Hepatocyte (in vitro differentiated cells): ENCODE results near the gene ACKR3. TPM values are rescaled to one million over a fixed set of nuclear protein-coding genes. Genes with fewer than 3 reads are reported as not detected.

Source experiments
- DNase-seq: peaks from one replicate; pipeline ENCODE4 v3.0.0-alpha.2; 2016; ENCODE audit warnings: low spot score
- H2AFZ ChIP-seq: fragments of 200-600 bp; sonication (generic); 2 replicates; pipeline ENCODE4 v1.6.0; 2016; ENCODE audit warnings: antibody characterized with exemption, mild to moderate bottlenecking
- H3K27ac ChIP-seq: fragments of 200-600 bp; sonication (generic); 2 replicates; pipeline ENCODE4 v1.5.1; 2016; ENCODE audit warnings: mild to moderate bottlenecking
- H3K27me3 ChIP-seq: fragments of 200-600 bp; sonication (generic); 2 replicates; pipeline ENCODE4 v1.6.1; 2016
- H3K36me3 ChIP-seq: fragments of 200-600 bp; sonication (generic); replicated peaks from 2 replicates; pipeline ENCODE4 v1.5.1; 2016; ENCODE audit warnings: low read depth; ENCODE audit not compliant: insufficient read depth
- H3K4me1 ChIP-seq: fragments of 200-600 bp; sonication (generic); 2 replicates; pipeline ENCODE4 v1.5.1; 2016; ENCODE audit warnings: mild to moderate bottlenecking, moderate library complexity; ENCODE audit not compliant: insufficient read depth
- H3K4me2 ChIP-seq: fragments of 200-600 bp; sonication (generic); 2 replicates; pipeline ENCODE4 v1.6.0; 2016
- H3K4me3 ChIP-seq: fragments of 200-600 bp; sonication (generic); 2 replicates; pipeline ENCODE4 v1.5.1; 2016; ENCODE audit warnings: mild to moderate bottlenecking
- H3K79me2 ChIP-seq: fragments of 200-600 bp; sonication (generic); 2 replicates; pipeline ENCODE4 v1.6.0; 2017; ENCODE audit warnings: mild to moderate bottlenecking
- H3K9me2 ChIP-seq: fragments of 200-600 bp; sonication (generic); replicated peaks from 2 replicates; pipeline ENCODE4 v1.6.0; 2017; ENCODE audit warnings: mild to moderate bottlenecking; ENCODE audit not compliant: insufficient read depth
- H3K9me3 ChIP-seq: fragments of 200-600 bp; sonication (generic); 2 replicates; pipeline ENCODE4 v1.5.1; 2016; ENCODE audit warnings: low read depth, mild to moderate bottlenecking
- H4K20me1 ChIP-seq: fragments of 200-600 bp; sonication (generic); 2 replicates; pipeline ENCODE4 v1.6.0; 2016; ENCODE audit warnings: mild to moderate bottlenecking; ENCODE audit not compliant: insufficient read depth, poor library complexity, severe bottlenecking
- EZH2 ChIP-seq: fragments of 200-600 bp; sonication (generic); IDR thresholded peaks from 2 replicates; pipeline ENCODE4 v1.6.1; 2016; ENCODE audit warnings: antibody characterized with exemption, mild to moderate bottlenecking, borderline replicate concordance
- EZH2phosphoT487 ChIP-seq: fragments of 200-600 bp; sonication (generic); IDR thresholded peaks from one replicate; pipeline ENCODE4 v1.6.1; 2018; ENCODE audit warnings: antibody characterized with exemption, mild to moderate bottlenecking, low read depth, moderate library complexity; ENCODE audit not compliant: unreplicated experiment, severe bottlenecking
- WGBS: methylation state at CpG from one replicate; pipeline ENCODE4 v1.1.6; 2016; ENCODE audit warnings: low lambda C conversion rate; ENCODE audit errors: missing lambda C conversion rate; 5-methylcytosine and 5-hydroxymethylcytosine counted together
- polyA plus RNA-seq: library from polyadenylated mRNA; unstranded; fragments of >200 nt; fragmentation: Nextera tagmentation; extraction: Ambion mirVana; gene quantifications from 2 replicates; pipeline ENCODE4 v1.2.1, GENCODE V29; 2016
- total RNA-seq: library from RNA; depleted of rRNA; stranded (reverse); fragments of >200 nt; gene quantifications from 2 replicates; pipeline ENCODE4 v1.2.3, GENCODE V29; 2014
- TF ChIP-seq, protein P1 (sequence below): fragments of 200-600 bp; sonication (generic); IDR thresholded peaks from 2 replicates; pipeline ENCODE4 v1.5.1; 2016; ENCODE audit warnings: antibody characterized with exemption, mild to moderate bottlenecking; ENCODE audit not compliant: poor library complexity

Gene ACKR3
- total and polyA plus RNA-seq, 2 experiments from 2014 or later: 49.5 to 58.9 TPM

DNA sequence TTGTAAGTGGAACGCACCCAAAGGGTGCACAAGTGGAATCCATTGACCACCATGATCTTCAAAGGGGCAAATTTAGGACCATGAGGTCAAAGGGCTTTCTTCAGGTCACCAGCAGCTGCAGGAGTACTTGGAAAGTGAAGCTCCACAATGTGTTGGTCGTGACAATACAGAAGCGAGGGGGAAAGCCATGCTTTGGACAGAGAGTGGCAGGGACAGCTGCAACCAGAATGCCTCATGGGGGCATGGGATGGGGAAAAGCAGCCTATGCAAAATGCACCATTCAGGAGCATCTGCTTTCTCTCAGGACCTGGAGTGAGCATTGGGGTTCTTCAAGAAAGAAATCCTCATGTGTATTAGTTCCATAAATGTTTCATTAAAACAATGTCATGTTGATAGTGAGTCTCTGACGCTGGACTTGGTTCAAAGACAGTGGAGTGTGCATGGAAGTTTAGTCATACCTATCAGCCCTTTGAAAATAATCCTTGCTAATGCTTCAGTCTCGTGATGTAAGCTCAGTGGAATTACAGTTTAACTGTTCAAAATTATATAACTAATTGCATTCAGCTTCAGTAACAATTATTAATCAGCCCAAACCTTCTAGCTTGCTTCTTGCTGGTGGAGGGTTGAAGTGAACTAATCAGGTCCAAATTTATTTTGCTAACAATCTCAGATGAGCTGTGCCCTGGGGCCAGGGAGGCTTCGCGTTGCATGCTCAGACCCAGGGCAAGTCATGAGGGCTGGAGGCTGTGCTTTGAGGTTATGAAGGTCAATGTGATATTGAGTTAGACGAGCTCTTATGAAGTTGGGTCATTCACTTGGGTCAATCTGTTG, 41.6 kb downstream of the ACKR3 start:
- no peak overlapping the region for H3K27ac ChIP-seq
- H4K20me1 ChIP-seq: no peaks in the 10 kb centered on the region
- H3K4me1 ChIP-seq: peaks cover 13% of the 10 kb centered on the region
- 72% methylated on average over 8 of the region's 8 CpGs for WGBS
- no peaks in the 10 kb centered on the region for H3K9me2 ChIP-seq
- H3K27me3 ChIP-seq: no peaks in the 10 kb centered on the region
- TF ChIP-seq EZH2 (no peak), EZH2phosphoT487 (no peak)
- TF ChIP-seq, protein P1, sequence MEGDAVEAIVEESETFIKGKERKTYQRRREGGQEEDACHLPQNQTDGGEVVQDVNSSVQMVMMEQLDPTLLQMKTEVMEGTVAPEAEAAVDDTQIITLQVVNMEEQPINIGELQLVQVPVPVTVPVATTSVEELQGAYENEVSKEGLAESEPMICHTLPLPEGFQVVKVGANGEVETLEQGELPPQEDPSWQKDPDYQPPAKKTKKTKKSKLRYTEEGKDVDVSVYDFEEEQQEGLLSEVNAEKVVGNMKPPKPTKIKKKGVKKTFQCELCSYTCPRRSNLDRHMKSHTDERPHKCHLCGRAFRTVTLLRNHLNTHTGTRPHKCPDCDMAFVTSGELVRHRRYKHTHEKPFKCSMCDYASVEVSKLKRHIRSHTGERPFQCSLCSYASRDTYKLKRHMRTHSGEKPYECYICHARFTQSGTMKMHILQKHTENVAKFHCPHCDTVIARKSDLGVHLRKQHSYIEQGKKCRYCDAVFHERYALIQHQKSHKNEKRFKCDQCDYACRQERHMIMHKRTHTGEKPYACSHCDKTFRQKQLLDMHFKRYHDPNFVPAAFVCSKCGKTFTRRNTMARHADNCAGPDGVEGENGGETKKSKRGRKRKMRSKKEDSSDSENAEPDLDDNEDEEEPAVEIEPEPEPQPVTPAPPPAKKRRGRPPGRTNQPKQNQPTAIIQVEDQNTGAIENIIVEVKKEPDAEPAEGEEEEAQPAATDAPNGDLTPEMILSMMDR: no peak
- no peaks in the 10 kb centered on the region for H3K79me2 ChIP-seq
- H2AFZ ChIP-seq: no peak overlapping the region
- H3K36me3 ChIP-seq: no peaks in the 10 kb centered on the region
- H3K4me3 ChIP-seq: no peak overlapping the region
- H3K9me3 ChIP-seq: no peaks in the 10 kb centered on the region
- H3K4me2 ChIP-seq: no peak overlapping the region
- no peak for DNase-seq

DNA sequence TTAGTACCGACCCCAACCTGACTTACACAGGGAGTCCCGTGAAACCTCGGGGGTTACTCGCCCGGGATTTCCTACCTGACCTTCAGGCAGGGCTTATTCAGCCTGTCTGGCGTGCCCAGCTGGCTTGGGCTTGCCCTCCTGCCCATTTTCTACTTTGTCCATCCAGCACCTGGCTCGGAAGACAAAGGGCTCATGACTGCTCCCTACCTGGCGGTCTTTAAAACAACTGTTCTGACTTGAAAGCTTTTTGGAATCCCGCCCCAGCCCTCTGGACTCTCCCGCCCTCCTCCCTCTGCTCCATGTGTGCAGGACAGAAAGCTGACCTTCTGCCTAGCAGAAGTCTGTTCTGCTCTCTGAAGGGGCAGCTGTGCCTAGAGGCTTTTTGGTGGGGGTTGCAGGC, 43.1 kb downstream of the ACKR3 start:
- DNase-seq: no peak
- Histone ChIP-seq H3K9me2 (no peaks in the 10 kb centered on the region), H3K36me3 (no peaks in the 10 kb centered on the region), H4K20me1 (no peaks in the 10 kb centered on the region), H3K4me3 (no peak overlapping the region), H3K4me2 (no peak overlapping the region), H3K9me3 (no peaks in the 10 kb centered on the region), H3K27ac (no peak overlapping the region), H3K79me2 (no peaks in the 10 kb centered on the region), H3K27me3 (no peaks in the 10 kb centered on the region), H2AFZ (no peak overlapping the region), H3K4me1 (peaks cover 10% of the 10 kb centered on the region)
- 87% methylated on average over 10 of the region's 10 CpGs for WGBS
- TF ChIP-seq, protein P1: no peak
- TF ChIP-seq EZH2phosphoT487 (no peak), EZH2 (no peak)

GRCh38 chr2:236613612-236614011, 44.0 kb downstream of the ACKR3 start:
- Histone ChIP-seq H3K4me1 (peaks cover under 1% of the 10 kb centered on the region), H3K79me2 (no peaks in the 10 kb centered on the region), H3K9me2 (no peaks in the 10 kb centered on the region), H3K27me3 (no peaks in the 10 kb centered on the region), H3K4me2 (no peak overlapping the region), H4K20me1 (no peaks in the 10 kb centered on the region), H3K36me3 (no peaks in the 10 kb centered on the region), H3K27ac (no peak overlapping the region), H2AFZ (no peak overlapping the region), H3K9me3 (no peaks in the 10 kb centered on the region), H3K4me3 (no peak overlapping the region)
- TF ChIP-seq EZH2phosphoT487 (no peak), EZH2 (no peak)
- TF ChIP-seq, protein P1: no peak
- no peak for DNase-seq
- WGBS: 93% methylated on average over 4 of the region's 4 CpGs
